IPS-11a (cell line): ENCODE data around the gene TTC7B.
"Not testable (repeated sequence)": the region's sequence is repeated elsewhere in the genome, so short reads cannot be mapped to it uniquely, and the experiment has no call there.

ENCODE experiments used
- H3K4me3 ChIP-seq: one replicate; pipeline ENCODE4 v1.5.1; 2013; ENCODE audit warnings: low read depth, low read length, control low read depth

Gene TTC7B, protein sequence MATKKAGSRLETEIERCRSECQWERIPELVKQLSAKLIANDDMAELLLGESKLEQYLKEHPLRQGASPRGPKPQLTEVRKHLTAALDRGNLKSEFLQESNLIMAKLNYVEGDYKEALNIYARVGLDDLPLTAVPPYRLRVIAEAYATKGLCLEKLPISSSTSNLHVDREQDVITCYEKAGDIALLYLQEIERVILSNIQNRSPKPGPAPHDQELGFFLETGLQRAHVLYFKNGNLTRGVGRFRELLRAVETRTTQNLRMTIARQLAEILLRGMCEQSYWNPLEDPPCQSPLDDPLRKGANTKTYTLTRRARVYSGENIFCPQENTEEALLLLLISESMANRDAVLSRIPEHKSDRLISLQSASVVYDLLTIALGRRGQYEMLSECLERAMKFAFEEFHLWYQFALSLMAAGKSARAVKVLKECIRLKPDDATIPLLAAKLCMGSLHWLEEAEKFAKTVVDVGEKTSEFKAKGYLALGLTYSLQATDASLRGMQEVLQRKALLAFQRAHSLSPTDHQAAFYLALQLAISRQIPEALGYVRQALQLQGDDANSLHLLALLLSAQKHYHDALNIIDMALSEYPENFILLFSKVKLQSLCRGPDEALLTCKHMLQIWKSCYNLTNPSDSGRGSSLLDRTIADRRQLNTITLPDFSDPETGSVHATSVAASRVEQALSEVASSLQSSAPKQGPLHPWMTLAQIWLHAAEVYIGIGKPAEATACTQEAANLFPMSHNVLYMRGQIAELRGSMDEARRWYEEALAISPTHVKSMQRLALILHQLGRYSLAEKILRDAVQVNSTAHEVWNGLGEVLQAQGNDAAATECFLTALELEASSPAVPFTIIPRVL

GRCh38 chr14:90815822-90816662, at the start of gene TTC7B:
TSS of gene TTC7B (minus strand) at chr14:90816430. CDS start at chr14:90816295, 135 bp downstream.
- peak within 1 kb of the TSS; percentile 62 for H3K4me3 ChIP-seq

DNA sequence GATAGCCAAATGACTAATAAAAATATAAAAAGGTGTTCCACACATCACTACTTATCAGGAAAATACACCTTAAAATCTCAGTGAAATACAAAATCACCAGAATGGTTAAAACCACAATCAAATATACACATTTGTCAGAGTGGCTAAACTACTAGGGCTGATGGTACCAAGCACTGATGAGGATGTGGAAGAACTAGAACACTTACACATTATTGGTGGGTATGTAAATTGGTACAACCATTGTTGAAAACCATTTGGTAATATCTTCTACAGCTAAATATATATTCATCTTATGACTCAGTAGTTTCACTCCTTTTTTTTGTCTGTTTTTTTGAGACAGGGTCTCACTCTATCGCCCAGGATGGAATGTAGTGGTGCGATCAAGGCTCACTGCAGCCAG, 48.5 kb upstream of the TTC7B start:
- H3K4me3 ChIP-seq: no peak overlapping the region

GRCh38 chr14:90858511-90858910, 42.3 kb upstream of the TTC7B start:
- no peak overlapping the region for H3K4me3 ChIP-seq

GRCh38 chr14:90857866-90858265, 41.6 kb upstream of the TTC7B start:
- H3K4me3 ChIP-seq: no peak overlapping the region

DNA sequence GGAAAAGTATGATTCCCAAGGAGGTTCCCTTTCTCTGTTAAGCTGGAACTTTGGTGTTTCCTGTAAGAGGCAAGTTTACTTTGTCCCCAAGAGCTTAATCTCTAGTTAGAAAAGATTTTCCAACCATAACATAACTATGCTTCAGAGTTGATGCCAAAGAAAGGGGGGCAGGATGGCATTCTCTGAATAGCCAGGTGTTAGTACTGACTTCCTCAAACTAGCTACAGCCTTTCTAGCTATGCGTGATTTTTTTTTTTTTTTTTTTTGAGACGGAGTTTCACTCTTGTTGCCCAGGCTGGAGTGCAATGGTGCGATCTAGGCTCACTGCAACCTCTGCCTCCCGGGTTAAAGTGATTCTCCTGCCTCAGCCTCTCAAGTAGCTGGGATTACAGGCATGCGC, 39.9 kb upstream of the TTC7B start:
- H3K4me3 ChIP-seq: not testable (repeated sequence)

DNA sequence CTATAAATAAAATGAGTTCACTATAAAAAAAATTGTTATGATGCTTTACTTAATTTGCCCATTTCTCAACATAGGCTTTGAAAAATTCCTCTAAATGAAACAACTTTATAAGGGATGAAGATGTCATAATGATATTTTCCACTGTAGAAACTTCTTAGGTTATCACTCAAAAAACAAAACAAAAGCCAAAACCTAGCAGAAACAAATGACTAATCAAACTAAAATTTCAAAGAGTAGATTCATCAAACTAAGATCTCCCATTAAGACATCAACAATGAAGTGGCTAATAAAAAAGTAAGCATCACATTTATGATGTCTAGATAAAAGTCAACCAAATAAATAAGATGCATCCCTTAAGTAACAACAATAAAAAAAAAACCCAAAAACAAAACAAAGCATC, 36.9 kb upstream of the TTC7B start:
- H3K4me3 ChIP-seq: no peak overlapping the region

GRCh38 chr14:90851327-90852036, 35.3 kb upstream of the TTC7B start:
- no peak overlapping the region for H3K4me3 ChIP-seq

- no peak overlapping the region for H3K4me3 ChIP-seq
Observed at GRCh38 chr14:90850487-90850886, 34.3 kb upstream of the TTC7B start.

GRCh38 chr14:90849787-90850444, 33.7 kb upstream of the TTC7B start:
- no peak overlapping the region for H3K4me3 ChIP-seq

DNA sequence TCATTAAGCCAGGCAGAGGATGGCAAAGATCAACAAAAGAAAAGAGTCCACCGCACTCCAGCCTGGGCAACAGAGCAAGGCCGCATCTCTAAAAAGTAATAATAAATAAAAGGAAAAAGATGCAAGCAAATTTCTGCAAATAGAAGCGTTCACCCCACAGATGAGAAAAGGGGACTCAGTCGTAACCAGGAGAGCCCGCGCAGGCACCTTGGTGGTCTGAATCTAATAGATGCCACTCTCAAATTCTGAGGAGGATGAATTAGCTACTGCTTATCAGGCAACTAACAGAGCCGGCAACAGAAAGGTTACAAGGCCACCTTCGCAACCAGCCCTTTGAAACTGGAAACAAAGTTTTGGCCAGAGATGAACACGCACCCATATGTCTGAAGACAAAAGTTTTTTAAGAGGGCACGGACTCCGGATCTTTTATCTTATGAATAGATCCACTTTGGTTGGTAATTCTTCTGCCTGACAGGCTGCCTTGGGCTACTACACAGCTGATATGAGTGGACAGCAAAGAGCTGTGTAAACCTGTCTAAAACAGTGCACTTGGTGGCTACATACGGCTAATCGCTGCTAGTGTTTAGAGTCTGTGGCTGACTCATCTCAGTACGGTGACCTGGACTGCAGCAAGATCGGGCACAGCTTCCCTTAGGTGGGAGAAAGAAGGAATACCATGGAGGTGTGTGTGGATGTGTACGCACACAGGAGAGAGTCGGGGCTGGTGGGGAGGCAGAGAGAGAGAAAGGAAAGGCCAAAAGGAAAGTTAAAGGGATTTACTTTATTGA, 32.9 kb upstream of the TTC7B start:
- H3K4me3 ChIP-seq: no peak overlapping the region

DNA sequence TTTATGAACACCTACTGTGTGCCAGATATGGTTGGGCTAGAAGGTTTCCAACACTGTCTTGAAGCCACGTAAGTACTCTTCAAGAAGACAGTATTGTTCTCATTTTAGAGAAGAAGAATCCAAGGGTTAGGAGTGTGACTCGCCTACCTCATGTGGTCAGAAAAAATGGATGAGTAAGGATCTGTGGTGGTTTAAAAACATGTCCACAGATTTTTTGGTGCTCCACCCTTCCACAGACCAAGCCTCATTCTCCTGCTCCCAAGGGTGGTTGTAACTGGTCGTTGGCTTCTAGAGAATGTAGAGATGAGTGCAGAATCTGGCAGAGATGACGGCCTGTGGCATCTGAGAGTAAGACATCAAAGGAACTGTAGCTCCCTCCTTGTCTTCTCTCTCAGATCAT, 30.3 kb upstream of the TTC7B start:
- no peak overlapping the region for H3K4me3 ChIP-seq

DNA sequence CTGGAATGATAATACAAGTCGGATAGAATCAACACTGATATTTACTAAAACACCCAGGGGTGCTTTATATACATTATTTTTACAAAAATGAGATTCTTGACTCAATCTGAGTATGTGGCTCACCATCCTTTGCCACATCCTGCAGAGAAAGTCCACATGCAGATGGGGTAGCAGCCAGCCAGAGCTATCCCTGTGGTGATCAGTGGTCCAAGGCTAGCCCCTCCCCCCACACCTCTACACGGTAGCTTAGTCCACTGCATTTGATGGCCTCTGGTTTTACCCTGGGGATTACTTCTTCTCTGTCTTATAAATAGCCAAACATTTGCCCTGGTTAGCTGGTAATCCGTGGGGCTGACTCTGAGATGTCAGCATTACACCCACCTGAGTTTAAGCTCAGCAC, 28.1 kb upstream of the TTC7B start:
- H3K4me3 ChIP-seq: no peak overlapping the region

GRCh38 chr14:90842726-90843125, 26.5 kb upstream of the TTC7B start:
- no peak overlapping the region for H3K4me3 ChIP-seq

GRCh38 chr14:90840667-90841066, 24.4 kb upstream of the TTC7B start:
- H3K4me3 ChIP-seq: not testable (repeated sequence)

DNA sequence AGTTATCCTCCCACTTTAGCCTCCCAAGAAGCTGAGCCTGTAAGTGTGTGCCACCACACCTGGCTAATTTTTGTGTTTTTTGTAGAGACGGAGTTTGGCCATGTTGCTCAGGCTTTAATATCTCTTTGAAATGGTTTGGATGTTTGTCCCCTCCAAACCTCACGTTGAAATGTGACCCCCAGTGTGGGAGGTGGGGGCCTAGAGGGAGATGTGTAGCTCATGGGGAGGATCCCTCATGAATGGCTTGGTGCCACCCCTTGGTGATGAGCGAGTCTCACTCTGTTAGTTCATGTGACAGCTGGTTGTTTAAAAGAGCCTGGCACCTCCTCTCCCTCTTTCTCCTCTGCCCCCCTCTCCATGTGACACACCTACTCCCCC, 23.6 kb upstream of the TTC7B start:
- H3K4me3 ChIP-seq: no peak overlapping the region

- H3K4me3 ChIP-seq: no peak overlapping the region
Observed at GRCh38 chr14:90839024-90839888, 23.0 kb upstream of the TTC7B start.

- not testable (repeated sequence) for H3K4me3 ChIP-seq
Observed at GRCh38 chr14:90838531-90838930, 22.3 kb upstream of the TTC7B start.

DNA sequence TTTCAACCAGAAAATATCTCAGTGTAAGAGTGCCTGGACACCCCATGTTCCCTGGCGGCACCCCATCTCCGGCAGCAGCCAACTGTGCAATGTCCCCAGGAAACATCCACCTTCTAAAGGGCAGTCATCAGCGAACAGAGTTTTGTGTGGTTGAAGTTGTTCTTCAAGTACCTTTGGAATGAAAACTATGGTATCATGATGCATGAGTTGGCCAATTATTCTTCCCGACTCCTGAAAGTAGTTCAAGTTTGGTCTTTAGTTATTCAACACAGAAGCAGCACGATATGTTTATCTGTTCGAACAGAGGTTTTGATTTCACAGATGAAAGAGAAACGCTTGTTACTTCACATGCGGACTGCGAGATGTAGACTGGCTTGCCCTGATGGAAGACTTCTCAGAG, 21.1 kb upstream of the TTC7B start:
- H3K4me3 ChIP-seq: no peak overlapping the region
